Stimulated activated CD4-positive, alpha-beta T cell treated with anti-CD3 and anti-CD28 coated beads, Interleukin-4, amount 100 ng/mL, for 4 hours (primary cell): Measurements from ENCODE around the gene NF1.
"Not testable (repeated sequence)": the region's sequence is repeated elsewhere in the genome, so short reads cannot be mapped to it uniquely, and the experiment has no call there.

Source experiments
- DNase-seq, 2 experiments: peaks; one replicate each; pipeline ENCODE4 v3.0.0-alpha.2; 2020

NF1 gene

DNA sequence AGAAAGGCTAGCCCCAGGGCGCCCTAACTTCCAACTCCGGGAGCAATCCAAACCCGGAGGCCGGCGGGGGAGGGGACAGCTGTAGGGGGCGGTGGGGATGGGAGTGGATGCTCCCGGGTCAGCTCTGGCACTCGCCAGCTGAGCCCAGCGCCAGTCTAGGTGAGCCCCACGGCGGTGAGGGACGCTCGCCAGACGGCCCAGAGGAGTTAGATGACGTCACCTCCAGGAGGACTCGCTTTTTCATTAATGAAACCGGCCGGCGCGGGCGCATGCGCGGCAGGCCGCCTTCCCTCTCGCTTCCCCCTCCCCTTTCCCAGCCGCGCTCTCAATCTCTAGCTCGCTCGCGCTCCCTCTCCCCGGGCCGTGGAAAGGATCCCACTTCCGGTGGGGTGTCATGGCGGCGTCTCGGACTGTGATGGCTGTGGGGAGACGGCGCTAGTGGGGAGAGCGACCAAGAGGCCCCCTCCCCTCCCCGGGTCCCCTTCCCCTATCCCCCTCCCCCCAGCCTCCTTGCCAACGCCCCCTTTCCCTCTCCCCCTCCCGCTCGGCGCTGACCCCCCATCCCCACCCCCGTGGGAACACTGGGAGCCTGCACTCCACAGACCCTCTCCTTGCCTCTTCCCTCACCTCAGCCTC, at the start of gene NF1:
NF1 (plus strand) TSS at position 378 of the 636 bp plus-strand sequence. CDS start 333 bp downstream, outside the sequence.
- DNase-seq, result peak; percentile 85

DNA sequence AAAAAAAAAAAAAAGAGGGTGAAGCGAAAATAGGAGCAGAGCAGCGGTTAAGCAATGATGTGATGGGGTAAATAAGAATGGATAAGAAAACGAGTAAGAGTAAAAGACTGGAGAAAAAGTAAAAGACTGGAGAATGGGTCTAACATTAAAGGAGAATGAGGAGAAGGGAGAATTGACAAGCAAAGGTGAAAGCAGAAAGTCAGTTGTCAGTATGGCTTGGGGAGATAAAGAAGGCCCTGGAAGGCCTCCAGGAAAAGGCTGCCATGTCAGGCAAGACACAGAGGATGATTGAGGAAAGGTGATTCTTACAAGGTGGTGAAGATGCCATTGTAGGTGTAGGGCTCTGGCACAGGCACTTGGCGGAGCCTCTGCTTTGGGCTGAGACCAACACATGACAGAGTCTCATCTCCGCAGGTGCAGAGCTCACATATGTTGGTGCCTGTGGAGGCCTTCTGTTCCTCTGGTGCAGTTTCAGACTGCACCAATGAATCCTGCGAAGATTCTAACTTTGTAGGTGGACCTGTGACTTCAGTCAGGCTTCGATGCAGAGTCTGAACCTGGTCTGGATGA, 47.8 kb upstream of the NF1 start:
- DNase-seq, result not testable (repeated sequence)

- DNase-seq, result no peak
Measured at GRCh38 chr17:31048142-31048541, 46.6 kb upstream of the NF1 start.

DNA sequence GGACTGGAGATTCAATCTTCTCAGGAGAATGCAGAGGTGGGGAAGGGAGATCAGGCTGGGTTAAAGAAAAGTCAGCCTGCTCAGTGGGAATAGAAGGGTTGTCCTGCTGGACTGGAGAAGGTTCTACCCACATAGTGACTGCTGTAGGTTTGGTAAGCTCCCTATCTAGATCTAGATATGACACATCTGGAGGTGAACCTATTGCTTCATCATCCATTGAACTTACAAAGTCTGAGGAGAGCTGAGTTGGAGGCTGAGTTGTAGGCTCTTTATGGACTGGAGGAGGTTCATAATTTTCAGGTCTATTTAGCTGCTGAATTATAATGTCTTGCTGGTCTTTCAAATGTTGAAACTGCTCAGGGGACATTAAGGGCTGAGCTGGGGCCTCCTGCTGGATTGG, 46.0 kb upstream of the NF1 start:
- no peak for DNase-seq

DNA sequence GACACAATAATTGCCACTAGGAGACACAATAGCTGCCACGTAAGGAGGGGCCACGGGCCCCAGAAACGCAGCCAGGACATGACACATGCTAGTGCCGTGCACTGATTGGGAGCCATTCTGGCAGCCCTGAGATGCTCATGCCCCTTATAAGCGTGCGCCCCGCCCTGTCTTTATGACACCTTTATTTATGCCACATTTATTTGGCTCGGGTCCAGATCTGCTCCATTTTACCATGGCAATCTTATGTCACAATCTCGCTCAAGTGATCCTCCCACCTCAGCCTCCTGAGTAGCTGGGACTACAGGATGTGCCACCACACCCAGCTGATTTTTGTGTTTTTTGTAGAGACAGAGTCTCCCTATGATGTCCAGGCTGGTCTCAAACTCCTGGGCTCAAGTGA, 43.8 kb upstream of the NF1 start:
- DNase-seq, result no peak

GRCh38 chr17:31051506-31051905, 43.3 kb upstream of the NF1 start:
- DNase-seq, result no peak

GRCh38 chr17:31052187-31052889, 42.4 kb upstream of the NF1 start:
- no peak for DNase-seq

GRCh38 chr17:31053071-31053470, 41.7 kb upstream of the NF1 start:
- DNase-seq, result no peak

- DNase-seq, result no peak
Measured at GRCh38 chr17:31054761-31055160, 40.0 kb upstream of the NF1 start.

DNA sequence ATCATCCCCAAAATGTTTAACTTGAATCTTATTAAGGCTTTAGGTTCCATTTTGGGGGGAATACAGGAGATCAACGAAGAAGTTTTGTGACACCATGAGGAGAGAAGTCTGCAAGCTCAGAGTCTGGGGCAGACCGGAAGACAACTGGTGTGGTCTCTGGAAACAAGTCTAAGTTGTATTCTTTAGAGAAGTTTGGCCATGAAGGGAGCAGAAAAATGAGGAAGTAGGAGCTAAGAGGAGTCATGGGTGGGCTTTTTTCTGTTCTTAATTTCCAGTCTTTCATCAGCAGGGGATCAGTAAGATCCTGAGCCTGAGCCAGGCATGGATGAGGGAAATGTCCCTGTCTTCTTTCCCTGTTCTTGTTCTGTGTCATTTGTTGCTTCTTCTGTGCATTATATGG, 35.8 kb upstream of the NF1 start:
- DNase-seq, result no peak

DNA sequence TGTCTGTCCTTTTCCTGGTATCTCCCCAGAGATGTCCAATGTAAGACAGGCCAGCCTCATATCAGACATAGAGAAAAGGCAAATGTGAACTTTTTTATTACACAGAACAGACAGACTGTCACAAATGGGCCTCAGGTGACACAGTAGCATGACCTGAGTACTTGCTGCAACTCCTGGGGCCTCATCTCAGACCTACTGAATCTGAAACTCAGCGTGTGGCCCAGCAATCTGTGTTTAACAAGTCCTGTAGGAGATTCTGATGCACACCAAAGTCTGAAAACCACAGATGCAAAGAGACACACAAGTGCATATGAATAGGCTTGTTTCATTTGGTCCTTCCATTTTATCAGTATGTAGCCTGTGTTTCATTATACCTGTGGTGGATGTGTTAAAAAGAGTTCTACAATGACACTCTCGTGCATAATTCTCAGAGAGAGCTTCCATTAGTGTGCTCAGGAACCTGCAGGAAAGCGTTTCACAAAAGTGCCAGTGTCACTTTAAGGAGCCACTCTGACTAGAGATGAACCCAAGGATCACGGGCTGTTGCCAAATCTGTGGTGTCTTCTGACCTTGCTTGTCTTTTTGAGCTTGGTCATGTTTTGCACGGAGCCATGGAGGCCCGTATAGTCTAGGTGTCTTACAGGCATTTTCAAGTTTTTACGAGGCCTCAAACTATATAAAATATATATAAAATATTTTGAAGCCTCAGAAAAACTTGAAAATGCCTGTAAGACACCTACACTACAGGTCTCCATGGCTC, 33.8 kb upstream of the NF1 start:
- no peak for DNase-seq

GRCh38 chr17:31061678-31062077, 33.1 kb upstream of the NF1 start:
- DNase-seq, result no peak

DNA sequence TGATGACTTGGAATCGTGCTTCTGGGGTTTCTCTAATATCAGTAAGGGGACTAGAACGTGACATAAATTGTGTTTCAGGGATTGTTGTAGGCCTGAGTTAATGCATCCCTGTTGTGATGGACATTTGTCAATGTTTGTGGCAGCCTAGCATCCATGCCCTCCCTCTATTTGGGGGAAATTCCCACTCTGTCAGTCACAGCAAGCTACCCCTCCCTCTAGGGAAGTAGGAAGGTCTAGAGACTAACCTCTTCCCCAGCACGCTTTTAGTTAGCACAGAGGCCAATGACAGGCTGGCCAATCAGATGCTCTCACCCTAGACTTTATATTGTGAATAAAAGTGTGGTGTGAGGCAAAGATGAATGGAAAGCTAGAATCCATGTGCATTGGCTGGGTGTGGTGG, 32.4 kb upstream of the NF1 start:
- DNase-seq, result no peak

DNA sequence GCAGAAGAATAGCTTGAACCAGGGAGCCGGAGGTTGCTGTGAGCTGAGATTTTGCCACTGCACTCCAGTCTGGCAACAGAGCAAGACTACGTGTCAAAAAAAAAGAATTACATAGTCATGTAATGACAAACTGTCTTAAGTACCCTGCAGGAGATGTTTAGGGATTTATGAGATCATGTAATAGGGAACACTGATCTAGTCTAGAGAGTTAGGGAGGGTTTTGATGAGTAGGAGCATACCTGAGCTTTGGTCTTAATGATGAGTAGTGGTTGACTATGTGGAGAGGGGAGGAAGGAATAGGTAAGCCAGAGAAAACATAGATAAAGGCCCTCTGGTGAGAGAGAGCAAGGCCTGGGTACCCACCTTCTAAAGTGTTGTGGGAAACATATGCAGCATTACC, 30.1 kb upstream of the NF1 start:
- DNase-seq, result no peak

DNA sequence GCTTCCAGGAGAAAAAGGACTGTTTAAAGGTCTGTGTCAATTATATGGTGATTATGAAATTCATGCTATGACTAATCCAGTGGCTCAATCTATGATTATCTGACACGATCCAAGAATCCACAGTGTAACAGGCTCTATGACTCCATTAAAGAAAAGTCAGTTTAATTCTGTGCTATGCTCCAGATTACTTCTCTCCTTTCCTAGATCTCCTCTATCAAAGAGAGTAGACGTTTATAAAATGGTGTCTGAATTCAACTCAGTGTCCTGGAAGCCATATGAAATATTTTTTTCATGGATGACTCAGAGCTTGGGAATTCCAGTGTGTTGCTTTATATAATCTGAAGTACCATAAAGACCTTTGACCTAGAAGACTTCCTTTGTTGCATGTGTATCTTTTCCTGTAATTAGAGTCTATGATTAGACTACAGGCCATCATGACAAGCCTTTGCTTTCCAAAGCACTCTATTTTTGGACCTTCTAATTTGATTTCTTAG, 27.0 kb upstream of the NF1 start:
- DNase-seq, result no peak

DNA sequence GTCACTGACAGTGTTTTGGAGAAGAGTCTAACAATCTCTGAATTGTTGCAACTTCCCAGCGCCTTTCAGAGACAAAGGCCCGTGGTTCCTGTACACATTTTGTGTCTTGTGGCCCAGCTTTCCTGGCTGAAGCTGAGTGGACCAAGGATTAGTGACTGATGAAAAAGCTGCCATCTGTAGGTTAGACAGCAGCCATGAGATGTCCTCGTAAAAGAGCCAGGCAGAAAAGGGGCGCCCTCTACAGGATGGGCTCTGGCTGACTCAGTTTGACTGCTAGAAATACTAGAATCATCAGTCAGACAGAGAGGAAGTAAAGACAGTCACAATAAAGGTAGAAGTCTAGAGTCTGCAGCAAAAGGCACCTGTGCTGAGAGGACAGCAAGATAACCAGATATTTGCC, 26.5 kb upstream of the NF1 start:
- peak; percentile 19 to 32 for DNase-seq

DNA sequence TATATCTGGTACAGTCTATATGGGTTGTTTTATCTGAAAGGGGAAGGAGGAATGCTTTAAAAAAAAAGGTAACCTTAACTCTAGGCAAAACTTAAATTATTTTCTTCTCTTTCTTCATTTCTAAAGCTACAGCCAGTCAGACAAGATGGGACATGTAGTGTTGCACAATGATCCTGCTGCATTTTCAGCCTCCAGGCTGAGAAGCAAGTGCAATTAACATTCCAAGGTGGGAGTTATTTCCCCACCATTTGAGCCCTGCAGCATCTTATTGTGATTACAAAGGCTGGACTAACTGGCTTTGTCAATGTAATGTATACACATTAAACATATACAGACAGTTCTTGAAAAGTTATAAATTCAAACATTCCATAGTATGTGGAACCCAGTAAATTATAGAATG, 22.6 kb upstream of the NF1 start:
- no peak for DNase-seq

DNA sequence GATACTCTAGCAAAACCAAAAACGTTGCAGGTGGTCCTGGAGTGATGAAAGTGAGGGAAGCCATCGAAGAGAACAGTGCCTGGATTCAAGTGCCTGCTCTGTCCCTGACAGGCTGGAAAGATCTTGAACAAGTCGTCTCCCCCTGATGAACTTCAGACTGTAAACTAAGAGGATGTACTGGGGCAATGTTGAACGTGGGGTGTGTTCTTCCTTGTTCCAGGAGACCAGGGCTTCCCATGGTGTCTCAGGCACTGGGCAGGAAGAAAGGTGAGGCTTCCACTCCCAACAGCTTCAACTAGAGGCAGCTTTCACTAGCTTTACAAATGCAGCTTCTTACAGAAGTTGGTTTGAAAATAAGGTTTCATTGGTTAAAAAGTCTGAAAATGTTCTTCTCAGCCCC, 21.4 kb upstream of the NF1 start:
- no peak for DNase-seq

DNA sequence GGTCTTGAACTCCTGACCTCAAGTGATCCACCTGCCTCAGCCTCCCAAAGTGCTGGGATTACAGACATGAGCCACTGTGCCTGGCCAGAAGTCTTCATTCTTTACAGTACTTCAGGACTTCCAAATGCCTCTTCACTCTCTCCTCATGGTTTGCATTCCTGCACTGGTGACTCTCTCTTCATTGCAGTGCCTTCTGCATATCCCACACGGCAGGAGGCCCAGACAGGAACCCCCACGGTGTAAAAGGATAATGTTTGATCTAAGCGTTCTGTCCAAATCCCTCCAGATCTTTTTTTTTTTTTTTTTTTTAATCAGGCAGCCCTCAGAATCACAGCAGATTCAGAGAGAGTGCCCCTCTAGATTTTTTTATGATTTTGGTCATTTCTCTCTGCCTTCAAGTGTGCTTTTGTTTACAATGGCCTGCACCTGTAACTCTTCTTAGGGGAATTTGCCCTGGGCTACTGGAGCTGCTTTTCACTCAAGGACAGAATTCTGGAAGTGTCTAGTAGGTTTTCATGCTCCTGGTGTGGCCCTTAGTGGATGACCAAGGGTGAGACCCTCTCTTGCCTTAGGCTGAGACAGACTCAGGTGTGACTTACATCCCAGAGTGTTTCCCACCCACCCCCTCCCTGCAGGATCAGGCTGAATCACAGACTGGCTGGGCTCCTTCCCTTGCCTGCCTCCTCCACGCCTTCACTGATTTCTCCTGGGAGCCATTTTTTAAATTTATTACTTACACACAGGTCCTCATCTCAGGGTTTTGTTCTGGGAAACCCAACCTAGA, 19.8 kb upstream of the NF1 start:
- no peak for DNase-seq

DNA sequence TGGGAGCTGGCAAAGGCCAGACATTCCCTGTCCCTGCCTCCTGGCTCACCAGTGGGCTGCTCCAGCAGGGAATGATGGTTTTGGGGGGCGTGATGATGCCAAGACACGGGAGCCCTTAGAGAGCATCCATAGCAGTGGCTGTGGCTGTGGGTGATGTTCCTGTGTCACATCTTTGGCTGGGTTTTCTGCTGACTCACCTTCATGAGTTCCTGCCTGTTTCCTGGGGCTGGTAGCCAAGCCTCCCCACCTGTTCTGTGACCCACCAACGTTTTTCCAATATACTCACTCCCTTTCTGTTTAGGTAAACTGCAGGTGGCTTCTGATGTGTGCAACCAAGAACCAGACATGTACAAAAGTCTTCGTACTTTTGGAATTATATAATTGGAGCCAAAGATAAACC, 16.5 kb upstream of the NF1 start:
- no peak for DNase-seq

- no peak for DNase-seq
Measured at GRCh38 chr17:31079731-31080130, 15.0 kb upstream of the NF1 start.

- no peak for DNase-seq
Measured at GRCh38 chr17:31085563-31085962, 9.2 kb upstream of the NF1 start.

GRCh38 chr17:31089471-31089870, 5.3 kb upstream of the NF1 start:
- no peak for DNase-seq
